NCI-H1436 treated with DMSO at 0.1 percent for 48 hours (cell line): Measurements from ENCODE around the gene ME2.
"Not testable (repeated sequence)": the region's sequence is repeated elsewhere in the genome, so short reads cannot be mapped to it uniquely, and the experiment has no call there.

Source experiments
- DNase-seq: peaks from one replicate; lab custom pipeline; 2025; lab: John Stamatoyannopoulos, UW

ME2 gene

DNA sequence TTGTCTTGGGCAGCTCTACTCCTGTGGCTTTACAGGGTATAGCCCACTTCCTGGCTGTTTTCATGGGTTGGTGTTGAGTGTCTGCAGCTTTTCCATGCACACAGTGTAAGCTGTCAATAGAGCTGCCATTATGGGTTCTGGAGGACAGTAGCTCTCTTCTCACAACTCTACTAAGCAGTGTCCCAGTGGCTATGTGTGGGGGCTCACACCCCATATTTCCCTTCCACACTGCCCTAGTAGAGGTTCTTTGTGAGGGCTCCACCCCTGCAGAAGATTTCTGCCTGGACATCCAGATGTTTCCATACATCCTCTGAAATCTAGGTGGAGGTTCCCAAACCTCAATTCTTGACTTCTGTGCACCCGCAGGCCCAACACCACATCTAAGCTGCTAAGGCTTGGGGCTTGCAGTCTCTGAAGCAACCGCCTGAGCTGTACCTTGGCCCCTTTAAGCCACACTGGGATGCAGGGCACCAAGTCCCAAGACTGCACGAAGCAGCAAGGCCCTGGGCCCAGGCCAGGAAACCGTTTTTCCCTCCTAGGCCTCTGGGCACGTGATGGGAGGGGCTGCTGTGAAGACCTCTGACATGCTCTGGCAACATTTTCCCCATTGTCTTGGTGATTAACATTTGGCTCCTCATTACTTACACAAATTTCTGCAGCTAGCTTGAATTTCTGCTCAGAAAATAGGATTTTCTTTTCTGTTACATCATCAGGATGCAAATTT, 98.3 kb downstream of the ME2 start:
- no peak for DNase-seq

DNA sequence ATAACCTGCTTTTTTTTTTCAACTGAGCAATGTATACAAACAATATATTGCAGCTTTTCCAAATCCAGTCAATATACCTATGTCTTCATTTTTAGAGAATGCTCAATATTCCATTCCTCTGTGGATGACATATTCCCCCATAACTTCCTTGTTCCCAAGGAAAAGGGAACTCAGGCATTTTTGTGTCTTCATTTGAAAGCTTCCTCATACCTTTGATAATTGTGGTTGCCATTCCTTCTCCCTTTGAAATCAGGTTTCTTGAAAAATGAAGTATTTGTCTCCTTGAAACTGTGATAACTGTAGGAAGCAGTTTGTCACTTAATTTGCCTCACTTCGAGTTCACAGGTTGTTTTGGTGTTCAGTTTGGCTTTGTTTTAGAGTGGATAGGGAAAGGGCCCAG, 102.5 kb downstream of the ME2 start:
- no peak for DNase-seq

DNA sequence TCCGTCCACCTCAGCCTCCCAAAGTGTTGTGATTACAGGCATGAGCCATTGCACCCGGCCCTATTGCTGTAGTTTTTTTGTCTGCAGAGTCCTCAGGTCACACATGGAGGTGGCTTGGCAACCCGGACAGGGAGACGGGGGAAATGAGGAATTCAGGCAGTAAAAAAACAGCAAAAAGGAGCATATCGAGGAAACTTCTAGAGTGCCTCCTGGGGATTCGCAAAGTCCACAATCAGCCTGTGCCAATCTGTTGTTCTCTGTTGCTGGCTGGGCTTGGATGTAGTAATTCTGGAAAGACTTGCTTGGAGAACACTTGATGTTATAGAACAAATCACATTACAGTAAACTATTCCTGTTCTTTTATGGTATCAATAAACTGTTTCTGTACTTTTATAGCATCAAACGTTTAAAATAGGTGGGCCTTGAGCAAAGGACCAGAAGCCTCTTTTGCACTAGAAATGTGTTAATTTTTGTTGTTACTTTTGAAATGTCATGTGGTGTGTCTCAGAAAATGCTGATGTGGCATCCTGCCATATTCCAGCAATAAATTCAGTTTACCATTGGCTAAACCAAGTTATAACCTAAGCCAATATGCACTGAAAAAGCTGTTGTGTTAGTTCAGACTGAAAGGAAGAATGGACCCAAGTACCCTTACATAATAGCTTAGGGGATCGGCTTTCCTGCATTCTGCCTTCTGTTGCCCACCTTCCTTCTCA, 103.3 kb downstream of the ME2 start:
- DNase-seq = no peak

- DNase-seq = no peak
Observed at GRCh38 chr18:50982802-50983179, 103.9 kb downstream of the ME2 start.

DNA sequence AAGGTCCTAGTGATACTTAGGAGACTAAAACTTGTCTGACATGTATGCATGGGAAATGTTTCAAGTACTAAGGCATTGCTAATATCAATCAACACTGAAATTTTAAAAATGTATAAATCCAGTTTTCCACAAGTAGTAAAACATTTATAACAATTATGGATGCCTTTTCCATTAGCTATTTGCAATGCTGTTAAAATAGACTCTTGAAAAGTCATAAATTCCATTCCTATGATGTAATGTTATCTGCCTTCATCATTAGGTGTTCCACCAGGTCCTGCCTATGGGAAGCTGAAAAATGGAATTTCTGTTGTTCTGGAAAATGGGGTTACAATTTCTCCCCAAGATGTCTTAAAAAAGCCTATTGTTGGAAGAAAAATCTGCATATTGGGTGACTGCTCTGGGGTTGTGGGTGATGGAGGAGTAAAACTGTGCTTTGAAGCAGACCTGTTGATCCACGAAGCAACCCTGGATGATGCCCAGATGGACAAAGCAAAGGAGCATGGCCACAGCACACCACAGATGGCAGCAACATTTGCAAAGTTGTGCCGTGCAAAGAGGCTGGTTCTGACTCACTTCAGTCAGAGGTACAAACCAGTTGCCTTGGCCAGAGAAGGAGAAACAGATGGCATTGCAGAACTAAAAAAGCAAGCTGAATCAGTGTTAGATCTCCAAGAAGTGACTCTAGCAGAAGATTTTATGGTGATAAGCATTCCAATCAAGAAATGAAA, 107.6 kb downstream of the ME2 start:
- DNase-seq = no peak

GRCh38 chr18:50987261-50987660, 108.3 kb downstream of the ME2 start:
- DNase-seq = no peak

GRCh38 chr18:50989711-50990110, 110.8 kb downstream of the ME2 start:
- DNase-seq = no peak

DNA sequence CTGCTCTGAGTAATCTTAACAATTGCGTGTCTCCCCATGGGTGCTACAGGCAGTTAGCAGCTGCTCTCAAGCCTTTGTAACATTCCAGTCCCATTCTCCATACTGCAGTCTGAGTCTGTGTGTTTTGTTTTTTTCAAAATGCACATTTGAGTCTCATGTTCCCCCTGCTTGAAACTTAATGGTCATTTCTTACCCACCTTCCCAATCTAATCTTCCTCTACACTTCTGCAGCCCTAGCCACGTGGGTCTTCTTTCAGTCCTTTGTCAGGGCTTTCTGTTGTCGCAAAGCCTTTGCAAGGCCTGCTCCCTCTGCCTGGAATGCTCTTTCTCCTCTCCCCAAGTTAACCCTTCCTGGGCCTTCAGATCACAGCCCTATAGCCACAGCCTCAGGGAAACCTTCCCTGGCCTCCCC, 113.4 kb downstream of the ME2 start:
- no peak for DNase-seq

- DNase-seq = no peak
Observed at GRCh38 chr18:50994031-50994430, 115.1 kb downstream of the ME2 start.

DNA sequence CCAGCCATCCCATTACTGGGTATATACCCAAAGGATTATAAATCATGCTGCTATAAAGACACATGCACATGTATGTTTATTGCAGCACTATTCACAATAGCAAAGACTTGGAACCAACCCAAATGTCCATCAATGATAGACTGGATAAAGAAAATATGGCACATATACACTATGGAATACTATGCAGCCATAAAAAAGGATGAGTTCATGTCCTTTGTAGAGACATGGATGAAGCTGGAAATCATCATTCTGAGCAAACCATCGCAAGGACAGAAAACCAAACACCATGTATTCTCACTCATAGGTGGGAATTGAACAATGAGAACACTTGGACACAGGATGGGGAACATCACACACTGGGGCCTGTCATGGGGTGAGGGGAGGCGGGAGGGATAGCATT, 124.3 kb downstream of the ME2 start:
- not testable (repeated sequence) for DNase-seq
